Measurements from ENCODE around the gene SCYGR1. TPM values are rescaled to one million over a fixed set of nuclear protein-coding genes. Genes with fewer than 3 reads are reported as not detected.
"Not testable (repeated sequence)": the region's sequence is repeated elsewhere in the genome, so short reads cannot be mapped to it uniquely, and the experiment has no call there.

The SCYGR1 gene
- polyA plus RNA-seq (not detected in 3 replicates), polyA minus RNA-seq (not detected in 3 replicates)
- polyA plus RNA-seq (2011; ENCODE audit: low read depth): not detected
- polyA plus RNA-seq (2011; cell fraction: cytosol; rRNA removed): not detected in 2 replicates
- not detected in 2 replicates for polyA plus RNA-seq (2011; cell fraction: nucleus; rRNA removed)
- polyA plus RNA-seq (2012; ENCODE audit: low replicate concordance): not detected in 2 replicates
- not detected for polyA minus RNA-seq (2011; cell fraction: cytosol; rRNA and poly(A)+ RNA removed)
- polyA minus RNA-seq (2011; cell fraction: nucleus; rRNA and poly(A)+ RNA removed): not detected in 2 replicates

- peak within 1 kb of the TSS; percentile 29 for H3K4me2 ChIP-seq (ENCODE audit: control insufficient read depth, extremely low read depth, insufficient read depth, low read depth, low read length)
- H3K9me3 ChIP-seq (ENCODE audit: control insufficient read depth, low read depth, low read length); H3K9me1 ChIP-seq (ENCODE audit: control insufficient read depth, extremely low read depth, insufficient read depth, low read length); H3K4me1 ChIP-seq (ENCODE audit: control insufficient read depth, extremely low read depth, insufficient read depth, low read length); H3K9ac ChIP-seq (ENCODE audit: control insufficient read depth, extremely low read depth, insufficient read depth, low read length); DNase-seq (ENCODE audit: low read depth, low spot score); FAIRE-seq; H2AFZ ChIP-seq (ENCODE audit: control insufficient read depth, low read length); H3K27me3 ChIP-seq (ENCODE audit: control insufficient read depth, extremely low read depth, insufficient read depth, low read length); H3K36me3 ChIP-seq (ENCODE audit: control insufficient read depth in 2 of 2, extremely low read depth in 1 of 2, insufficient read depth in 2 of 2, low read length in 2 of 2); H3K4me3 ChIP-seq (ENCODE audit: control insufficient read depth in 2 of 3, extremely low read depth in 1 of 3, insufficient read depth in 2 of 3, low read depth in 1 of 3, low read length in 3 of 3); H4K20me1 ChIP-seq (ENCODE audit: control insufficient read depth, extremely low read depth, insufficient read depth, low read length); dilution Hi-C loops (cut with MboI; ENCODE audit: extremely low pct_ligation_motif_present, low sequenced_read_pairs); H3K79me2 ChIP-seq (ENCODE audit: control insufficient read depth, insufficient read depth, low read length): not testable (repeated sequence)
- peak within 1 kb of the TSS; percentile 59 for H3K27ac ChIP-seq (ENCODE audit: control insufficient read depth, insufficient read depth, low read length)
Measured at GRCh38 chr2:227387583-227387982, at the start of gene SCYGR1. Gene SCYGR1 (minus strand): TSS chr2:227387949. CDS start chr2:227387949, 0 bp downstream.

GRCh38 chr2:227436436-227437174 is 48.9 kb upstream of the SCYGR1 start:
- no peaks in the 10 kb centered on the region for H3K9me1 ChIP-seq (ENCODE audit: control insufficient read depth, extremely low read depth, insufficient read depth, low read length)
- H3K36me3 ChIP-seq (ENCODE audit: control insufficient read depth in 2 of 2, extremely low read depth in 1 of 2, insufficient read depth in 2 of 2, low read length in 2 of 2): no peaks in the 10 kb centered on the region
- no peaks in the 10 kb centered on the region for H3K27me3 ChIP-seq (ENCODE audit: control insufficient read depth, extremely low read depth, insufficient read depth, low read length)
- no peak overlapping the region for H3K9ac ChIP-seq (ENCODE audit: control insufficient read depth, extremely low read depth, insufficient read depth, low read length)
- no peak overlapping the region for H3K4me3 ChIP-seq (ENCODE audit: control insufficient read depth in 2 of 3, extremely low read depth in 1 of 3, insufficient read depth in 2 of 3, low read depth in 1 of 3, low read length in 3 of 3)
- dilution Hi-C loops (cut with MboI; ENCODE audit: extremely low pct_ligation_motif_present, low sequenced_read_pairs): no loop called here
- no peaks in the 10 kb centered on the region for H3K79me2 ChIP-seq (ENCODE audit: control insufficient read depth, insufficient read depth, low read length)
- FAIRE-seq (no peak), DNase-seq (ENCODE audit: low read depth, low spot score) (no peak)
- no peak overlapping the region for H3K4me2 ChIP-seq (ENCODE audit: control insufficient read depth, extremely low read depth, insufficient read depth, low read depth, low read length)
- peaks cover 3% of the 10 kb centered on the region for H3K9me3 ChIP-seq (ENCODE audit: control insufficient read depth, low read depth, low read length)
- H4K20me1 ChIP-seq (ENCODE audit: control insufficient read depth, extremely low read depth, insufficient read depth, low read length): no peaks in the 10 kb centered on the region
- TF ChIP-seq EZH2 (IDR thresholded peaks at IDR 0.05; ENCODE audit: low read length): no peak
- no peak for TF ChIP-seq CTCF (optimal IDR thresholded peaks at IDR 0.05 in 1 of 3, IDR thresholded peaks at IDR 0.05 in 1 of 3, conservative IDR thresholded peaks at IDR 0.05 in 1 of 3; ENCODE audit: extremely low read depth in 1 of 3, insufficient read depth in 2 of 3, low read length in 3 of 3)
- H2AFZ ChIP-seq (ENCODE audit: control insufficient read depth, low read length): no peak overlapping the region
- H3K27ac ChIP-seq (ENCODE audit: control insufficient read depth, insufficient read depth, low read length): no peak overlapping the region
- no peaks in the 10 kb centered on the region for H3K4me1 ChIP-seq (ENCODE audit: control insufficient read depth, extremely low read depth, insufficient read depth, low read length)

Measured in keratinocyte (primary cell).